SK-N-SH (cell line): ENCODE results near the gene CHEK2.
"Not testable (repeated sequence)": the region's sequence is repeated elsewhere in the genome, so short reads cannot be mapped to it uniquely, and the experiment has no call there.

ENCODE experiments used
- CTCF ChIP-seq: fragments of 200-600 bp; sonication (generic); IDR thresholded peaks from 2 replicates; pipeline ENCODE4 v1.6.1; 2017; ENCODE audit warnings: antibody characterized with exemption, mild to moderate bottlenecking, moderate library complexity
- POLR2AphosphoS5 ChIP-seq: IDR thresholded peaks from 2 replicates; pipeline ENCODE4 v1.6.1; 2012; ENCODE audit warnings: low read depth, low read length
- RCOR1 ChIP-seq: fragments of 150-350 bp; IDR thresholded peaks from 2 replicates; pipeline ENCODE4 v1.6.1; 2017; ENCODE audit warnings: antibody characterized with exemption, low read length
- TEAD4 ChIP-seq: IDR thresholded peaks from 2 replicates; pipeline ENCODE4 v1.4.0; 2012; ENCODE audit warnings: mild to moderate bottlenecking, borderline replicate concordance; ENCODE audit not compliant: insufficient read depth
- TF ChIP-seq, protein P1 (sequence below): IDR thresholded peaks from 2 replicates; pipeline ENCODE4 v1.4.0; 2012; ENCODE audit warnings: low read depth, borderline replicate concordance
- TF ChIP-seq, protein P2 (sequence below): IDR thresholded peaks from 2 replicates; pipeline ENCODE4 v1.6.1; 2012; ENCODE audit warnings: mild to moderate bottlenecking, low read depth, low read length, moderate library complexity

DNA sequence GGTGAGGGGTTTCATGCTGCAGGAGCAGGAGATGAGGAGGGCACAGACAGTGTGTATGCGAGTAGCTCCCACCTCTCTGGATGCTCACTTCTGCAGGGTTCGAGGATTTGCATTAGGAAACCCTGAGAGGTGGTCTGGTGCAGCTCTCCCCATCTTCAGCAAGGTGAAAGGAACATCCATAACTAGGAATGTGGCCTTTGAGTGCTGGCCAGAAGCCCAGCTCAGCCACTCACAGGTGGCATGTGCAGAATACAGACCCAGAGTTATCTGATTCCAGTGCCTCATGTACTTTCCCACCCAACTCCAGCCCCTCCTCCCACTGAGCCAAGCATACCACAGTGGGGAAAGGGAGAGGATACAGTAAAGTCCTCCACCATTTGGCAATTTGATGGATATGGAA, 51.8 kb downstream of the CHEK2 start:
- not testable (repeated sequence) for TF ChIP-seq CTCF, POLR2AphosphoS5, RCOR1, TEAD4
- TF ChIP-seq, protein P1, sequence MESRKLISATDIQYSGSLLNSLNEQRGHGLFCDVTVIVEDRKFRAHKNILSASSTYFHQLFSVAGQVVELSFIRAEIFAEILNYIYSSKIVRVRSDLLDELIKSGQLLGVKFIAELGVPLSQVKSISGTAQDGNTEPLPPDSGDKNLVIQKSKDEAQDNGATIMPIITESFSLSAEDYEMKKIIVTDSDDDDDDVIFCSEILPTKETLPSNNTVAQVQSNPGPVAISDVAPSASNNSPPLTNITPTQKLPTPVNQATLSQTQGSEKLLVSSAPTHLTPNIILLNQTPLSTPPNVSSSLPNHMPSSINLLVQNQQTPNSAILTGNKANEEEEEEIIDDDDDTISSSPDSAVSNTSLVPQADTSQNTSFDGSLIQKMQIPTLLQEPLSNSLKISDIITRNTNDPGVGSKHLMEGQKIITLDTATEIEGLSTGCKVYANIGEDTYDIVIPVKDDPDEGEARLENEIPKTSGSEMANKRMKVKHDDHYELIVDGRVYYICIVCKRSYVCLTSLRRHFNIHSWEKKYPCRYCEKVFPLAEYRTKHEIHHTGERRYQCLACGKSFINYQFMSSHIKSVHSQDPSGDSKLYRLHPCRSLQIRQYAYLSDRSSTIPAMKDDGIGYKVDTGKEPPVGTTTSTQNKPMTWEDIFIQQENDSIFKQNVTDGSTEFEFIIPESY, result not testable (repeated sequence)
- TF ChIP-seq, protein P2, sequence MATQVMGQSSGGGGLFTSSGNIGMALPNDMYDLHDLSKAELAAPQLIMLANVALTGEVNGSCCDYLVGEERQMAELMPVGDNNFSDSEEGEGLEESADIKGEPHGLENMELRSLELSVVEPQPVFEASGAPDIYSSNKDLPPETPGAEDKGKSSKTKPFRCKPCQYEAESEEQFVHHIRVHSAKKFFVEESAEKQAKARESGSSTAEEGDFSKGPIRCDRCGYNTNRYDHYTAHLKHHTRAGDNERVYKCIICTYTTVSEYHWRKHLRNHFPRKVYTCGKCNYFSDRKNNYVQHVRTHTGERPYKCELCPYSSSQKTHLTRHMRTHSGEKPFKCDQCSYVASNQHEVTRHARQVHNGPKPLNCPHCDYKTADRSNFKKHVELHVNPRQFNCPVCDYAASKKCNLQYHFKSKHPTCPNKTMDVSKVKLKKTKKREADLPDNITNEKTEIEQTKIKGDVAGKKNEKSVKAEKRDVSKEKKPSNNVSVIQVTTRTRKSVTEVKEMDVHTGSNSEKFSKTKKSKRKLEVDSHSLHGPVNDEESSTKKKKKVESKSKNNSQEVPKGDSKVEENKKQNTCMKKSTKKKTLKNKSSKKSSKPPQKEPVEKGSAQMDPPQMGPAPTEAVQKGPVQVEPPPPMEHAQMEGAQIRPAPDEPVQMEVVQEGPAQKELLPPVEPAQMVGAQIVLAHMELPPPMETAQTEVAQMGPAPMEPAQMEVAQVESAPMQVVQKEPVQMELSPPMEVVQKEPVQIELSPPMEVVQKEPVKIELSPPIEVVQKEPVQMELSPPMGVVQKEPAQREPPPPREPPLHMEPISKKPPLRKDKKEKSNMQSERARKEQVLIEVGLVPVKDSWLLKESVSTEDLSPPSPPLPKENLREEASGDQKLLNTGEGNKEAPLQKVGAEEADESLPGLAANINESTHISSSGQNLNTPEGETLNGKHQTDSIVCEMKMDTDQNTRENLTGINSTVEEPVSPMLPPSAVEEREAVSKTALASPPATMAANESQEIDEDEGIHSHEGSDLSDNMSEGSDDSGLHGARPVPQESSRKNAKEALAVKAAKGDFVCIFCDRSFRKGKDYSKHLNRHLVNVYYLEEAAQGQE, result not testable (repeated sequence)
